GM12878 (cell line): ENCODE results near the gene HPSE2. TPM values are rescaled to one million over a fixed set of nuclear protein-coding genes. Genes with fewer than 3 reads are reported as not detected.

Source experiments
- ATAC-seq: fragments of 200-7000 bp; cut with Tn5 transposase; 3 replicates; pipeline ENCODE4 v1.9.1; 2020; ENCODE audit warnings: mild to moderate bottlenecking, moderate library complexity
- BruUV-seq: library from RNA; stranded (reverse); fragments of 400-500 nt; replicated peaks from 2 replicates; lab custom pipeline; 2021; lab: Mats Ljungman, UMichigan
- CTCF ChIA-PET: fragments of 300-600 bp; sonication (Branson Sonifier 250); formaldehyde crosslinking; extraction: SDS; loops from one replicate; lab custom pipeline; 2021; ENCODE audit warnings: inconsistent platforms; lab: Yijun Ruan, JAX
- POLR2A ChIA-PET: fragments of 350-600 bp; formaldehyde crosslinking; extraction: SDS; loops from one replicate; lab custom pipeline; 2021; ENCODE audit warnings: inconsistent platforms; lab: Charles Lee
- RAD21 ChIA-PET: fragments of 300-600 bp; sonication (Branson Sonifier 250); formaldehyde crosslinking; loops from one replicate; lab custom pipeline; 2023; ENCODE audit warnings: antibody characterized with exemption; ENCODE audit not compliant: unreplicated experiment; lab: Charles Lee
- SMC1A ChIA-PET: fragments of 300-600 bp; sonication (Branson Sonifier 250); formaldehyde crosslinking; loops from one replicate; lab custom pipeline; 2023; ENCODE audit not compliant: unreplicated experiment, uncharacterized antibody; lab: Charles Lee
- DNase-seq: peaks from one replicate; pipeline ENCODE4 v3.0.0-alpha.2; 2011; ENCODE audit warnings: low read depth, low spot score
- FAIRE-seq: peaks from 3 replicates; lab custom pipeline; 2011; peaks lifted over from hg19 to GRCh38; lab: Jason Lieb, UNC
- H2AFZ ChIP-seq: 2 replicates; pipeline ENCODE4 v1.6.0; 2011; ENCODE audit warnings: low read depth, low read length, control low read depth; ENCODE audit not compliant: control insufficient read depth
- H3K27ac ChIP-seq: 2 replicates; pipeline ENCODE4 v1.5.1; 2011; ENCODE audit warnings: control low read depth; ENCODE audit not compliant: control insufficient read depth, insufficient read depth
- H3K27me3 ChIP-seq, 2 experiments: replicated peaks in 1 of 2; 2 replicates each; pipeline versions ENCODE4 v1.6.0 to v1.6.1; 2011; ENCODE audit warnings: low read length in 1 of 2; ENCODE audit not compliant: control insufficient read depth in 2 of 2, insufficient read depth in 2 of 2
- H3K36me3 ChIP-seq, 2 experiments: 2 replicates each; pipeline ENCODE4 v1.5.1; 2011; ENCODE audit warnings: low read length in 1 of 2; ENCODE audit not compliant: control insufficient read depth in 2 of 2, insufficient read depth in 2 of 2
- H3K4me1 ChIP-seq: 2 replicates; pipeline ENCODE4 v1.6.1; 2011; ENCODE audit warnings: mild to moderate bottlenecking, low read length, moderate library complexity, mixed read lengths; ENCODE audit not compliant: control insufficient read depth, insufficient read depth
- H3K4me2 ChIP-seq: 2 replicates; pipeline ENCODE4 v1.6.0; 2011; ENCODE audit warnings: control low read depth; ENCODE audit not compliant: control insufficient read depth, insufficient read depth
- H3K4me3 ChIP-seq: fragments of 200-600 bp; sonication (generic); 2 replicates; pipeline ENCODE4 v1.5.1; 2016
- H3K79me2 ChIP-seq: 2 replicates; pipeline ENCODE4 v1.6.0; 2011; ENCODE audit warnings: low read length; ENCODE audit not compliant: control insufficient read depth, insufficient read depth
- H3K9ac ChIP-seq: 2 replicates; pipeline ENCODE4 v1.8.0; 2011; ENCODE audit warnings: low read length, control low read depth, mixed read lengths; ENCODE audit not compliant: control insufficient read depth, insufficient read depth
- H3K9me3 ChIP-seq: replicated peaks from 3 replicates; pipeline ENCODE4 v1.5.1; 2011; ENCODE audit warnings: mild to moderate bottlenecking, low read length; ENCODE audit not compliant: control insufficient read depth, insufficient read depth
- H4K20me1 ChIP-seq: 2 replicates; pipeline ENCODE4 v1.6.0; 2011; ENCODE audit not compliant: control insufficient read depth, insufficient read depth
- BCL11A ChIP-seq: IDR thresholded peaks from 2 replicates; pipeline ENCODE4 v1.6.1; 2011; ENCODE audit warnings: low read depth, low read length
- HDAC6 ChIP-seq: fragments of 200-600 bp; sonication (generic); IDR thresholded peaks from one replicate; pipeline ENCODE4 v1.8.0; 2017; ENCODE audit warnings: antibody characterized with exemption; ENCODE audit not compliant: unreplicated experiment
- MAX ChIP-seq: IDR thresholded peaks from 2 replicates; pipeline ENCODE4 v1.6.1; 2012; ENCODE audit warnings: low read depth, low read length, improper control_type of control experiment
- NBN ChIP-seq: fragments of 450-650 bp; IDR thresholded peaks from 2 replicates; pipeline ENCODE4 v1.6.1; 2016
- STAT1 ChIP-seq: fragments of 450-650 bp; conservative IDR thresholded peaks from 2 replicates; pipeline ENCODE4 v1.6.1; 2014; ENCODE audit warnings: antibody characterized with exemption, mild to moderate bottlenecking
- ZNF384 ChIP-seq: IDR thresholded peaks from 2 replicates; pipeline ENCODE4 v1.6.1; 2012; ENCODE audit warnings: low read depth, mild to moderate bottlenecking, low read length, improper control_type of control experiment, borderline replicate concordance
- in situ Hi-C: fragments of 300-500 bp; cut with MboI; formaldehyde crosslinking; loops from 9 replicates; pipeline ENCODE4 v1.14.3; 2018; ENCODE audit warnings: mixed read lengths
- intact Hi-C: fragments of 100-400 bp; cut with micrococcal nuclease; formaldehyde crosslinking; loops from one replicate; pipeline ENCODE4 v1.14.2; 2022; ENCODE audit not compliant: unreplicated experiment
- polyA plus RNA-seq, 11 experiments: library from polyadenylated mRNA; depleted of rRNA in 4 of 11; unstranded in 6 of 11; stranded (reverse) in 5 of 11; fragments of >200 nt; fragmentation: Nextera tagmentation in 4 of 11; fragmentation: Illumina TruSeq in 1 of 11; extraction: Ambion mirVana in 4 of 11; extraction: Trizol in 1 of 11; gene quantifications; 1 replicate in 1 of 11; 2 replicates in 10 of 11; pipeline versions ENCODE4 v1.2.1 to v1.2.3, GENCODE V29; 2011 to 2016; ENCODE audit warnings: inconsistent platforms in 2 of 11, missing spikeins in 2 of 11, low read depth in 1 of 11
- total RNA-seq, 4 experiments: library from RNA; depleted of rRNA in 3 of 4; stranded (reverse); fragments of >200 nt in 3 of 4; fragmentation: Illumina TruSeq in 1 of 4; extraction: Trizol in 1 of 4; gene quantifications; 2 replicates each; pipeline versions ENCODE4 v1.2.1 to v1.2.3, GENCODE V29; 2013 to 2021
- TF ChIP-seq, protein P1 (sequence below): fragments of 450-650 bp; formaldehyde crosslinking; IDR thresholded peaks from 2 replicates; pipeline ENCODE4 v1.5.0; 2022; ENCODE audit warnings: mild to moderate bottlenecking, missing genetic modification characterization

Gene HPSE2
- total and polyA plus RNA-seq, 10 of the 15 experiments (the other 5 are each of a cell fraction or from before 2014, with no cell fraction given), result 0.06 TPM; not detected in 9

DNA sequence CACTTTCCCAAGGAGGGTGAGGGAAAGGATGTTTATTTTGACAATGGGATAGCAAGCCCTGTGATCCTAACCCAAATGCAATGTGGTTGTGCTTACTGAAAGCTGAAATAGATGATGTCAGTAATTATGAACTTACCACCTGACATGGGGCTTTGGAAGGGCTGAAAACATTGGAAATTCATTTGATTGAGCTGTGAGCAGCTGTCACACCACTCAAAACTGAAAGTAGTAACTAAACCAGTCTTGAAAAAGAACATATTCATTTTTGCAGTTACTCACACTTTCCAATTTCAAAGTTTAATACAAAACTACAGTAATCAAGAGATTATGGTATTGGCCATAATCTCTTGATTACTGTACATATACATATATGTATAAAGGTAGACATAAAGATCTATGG lies 633.4 kb downstream of the HPSE2 start:
- CTCF ChIA-PET, result no interaction called here

More for the DNA sequence above, 633.4 kb downstream of the HPSE2 start:
- H3K27me3 ChIP-seq, result no peaks in the 10 kb centered on the region
- no peaks in the 10 kb centered on the region for H3K4me1 ChIP-seq
- DNase-seq, result no peak
- in situ Hi-C loops, result no loop called here
- ChIA-PET RAD21 (no interaction called here), POLR2A (no interaction called here), SMC1A (no interaction called here)
- H3K27ac ChIP-seq, result no peak overlapping the region
- H2AFZ ChIP-seq, result no peak overlapping the region
- no peaks in the 10 kb centered on the region for H3K36me3 ChIP-seq
- TF ChIP-seq MAX (no peak), NBN (no peak), STAT1 (no peak), ZNF384 (no peak), BCL11A (no peak), HDAC6 (no peak)
- TF ChIP-seq, protein P1, sequence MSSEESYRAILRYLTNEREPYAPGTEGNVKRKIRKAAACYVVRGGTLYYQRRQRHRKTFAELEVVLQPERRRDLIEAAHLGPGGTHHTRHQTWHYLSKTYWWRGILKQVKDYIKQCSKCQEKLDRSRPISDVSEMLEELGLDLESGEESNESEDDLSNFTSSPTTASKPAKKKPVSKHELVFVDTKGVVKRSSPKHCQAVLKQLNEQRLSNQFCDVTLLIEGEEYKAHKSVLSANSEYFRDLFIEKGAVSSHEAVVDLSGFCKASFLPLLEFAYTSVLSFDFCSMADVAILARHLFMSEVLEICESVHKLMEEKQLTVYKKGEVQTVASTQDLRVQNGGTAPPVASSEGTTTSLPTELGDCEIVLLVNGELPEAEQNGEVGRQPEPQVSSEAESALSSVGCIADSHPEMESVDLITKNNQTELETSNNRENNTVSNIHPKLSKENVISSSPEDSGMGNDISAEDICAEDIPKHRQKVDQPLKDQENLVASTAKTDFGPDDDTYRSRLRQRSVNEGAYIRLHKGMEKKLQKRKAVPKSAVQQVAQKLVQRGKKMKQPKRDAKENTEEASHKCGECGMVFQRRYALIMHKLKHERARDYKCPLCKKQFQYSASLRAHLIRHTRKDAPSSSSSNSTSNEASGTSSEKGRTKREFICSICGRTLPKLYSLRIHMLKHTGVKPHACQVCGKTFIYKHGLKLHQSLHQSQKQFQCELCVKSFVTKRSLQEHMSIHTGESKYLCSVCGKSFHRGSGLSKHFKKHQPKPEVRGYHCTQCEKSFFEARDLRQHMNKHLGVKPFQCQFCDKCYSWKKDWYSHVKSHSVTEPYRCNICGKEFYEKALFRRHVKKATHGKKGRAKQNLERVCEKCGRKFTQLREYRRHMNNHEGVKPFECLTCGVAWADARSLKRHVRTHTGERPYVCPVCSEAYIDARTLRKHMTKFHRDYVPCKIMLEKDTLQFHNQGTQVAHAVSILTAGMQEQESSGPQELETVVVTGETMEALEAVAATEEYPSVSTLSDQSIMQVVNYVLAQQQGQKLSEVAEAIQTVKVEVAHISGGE, result no peak
- TF ChIP-seq, all 136 proteins: peak for 0
- intact Hi-C loops, result no loop called here
- no peak for ATAC-seq
- Histone ChIP-seq H3K9ac (no peak overlapping the region), H3K4me2 (no peak overlapping the region), H4K20me1 (no peaks in the 10 kb centered on the region), H3K79me2 (no peaks in the 10 kb centered on the region), H3K9me3 (no peaks in the 10 kb centered on the region; the same call in 2 of the 3 replicates), H3K4me3 (no peak overlapping the region)
- BruUV-seq, result no TSS peak
- no peak for FAIRE-seq
